Activated CD8-positive, alpha-beta memory T cell treated with anti-CD3 and anti-CD28 coated beads, Interleukin-2, amount 50 U/mL, for 24 hours (primary cell): ENCODE data around the gene UBE2S.
A peak's percentile ranks its signal among the peaks of the same experiment; 100 is the strongest.
"Not testable (repeated sequence)": the region's sequence is repeated elsewhere in the genome, so short reads cannot be mapped to it uniquely, and the experiment has no call there.

Source experiments
- DNase-seq: peaks from one replicate; pipeline ENCODE4 v3.0.0-alpha.2; 2020; ENCODE audit errors: extremely low read depth

The UBE2S gene

GRCh38 chr19:55440411-55441105 lies 33.0 kb upstream of the UBE2S start:
- DNase-seq = no peak

GRCh38 chr19:55439052-55439451 lies 31.5 kb upstream of the UBE2S start:
- no peak for DNase-seq

GRCh38 chr19:55437410-55437809 lies 29.8 kb upstream of the UBE2S start:
- no peak for DNase-seq

- DNase-seq = no peak
These were observed 29.3 kb upstream of the UBE2S start for GRCh38 chr19:55436847-55437246.

GRCh38 chr19:55435020-55435419 lies 27.4 kb upstream of the UBE2S start:
- no peak for DNase-seq

GRCh38 chr19:55434356-55434919 lies 26.9 kb upstream of the UBE2S start:
- DNase-seq = no peak

GRCh38 chr19:55433292-55433691 lies 25.7 kb upstream of the UBE2S start:
- DNase-seq = no peak

- DNase-seq = no peak
These were observed 24.8 kb upstream of the UBE2S start for GRCh38 chr19:55432241-55432959.

- no peak for DNase-seq
These were observed 23.6 kb upstream of the UBE2S start for GRCh38 chr19:55431183-55431582.

- DNase-seq = no peak
These were observed 18.5 kb upstream of the UBE2S start for GRCh38 chr19:55426042-55426441.

GRCh38 chr19:55424518-55424917 lies 16.9 kb upstream of the UBE2S start:
- no peak for DNase-seq

GRCh38 chr19:55423225-55424005 lies 15.8 kb upstream of the UBE2S start:
- no peak for DNase-seq

GRCh38 chr19:55421281-55421680 lies 13.7 kb upstream of the UBE2S start:
- not testable (repeated sequence) for DNase-seq

GRCh38 chr19:55419624-55420236 lies 12.1 kb upstream of the UBE2S start:
- no peak for DNase-seq

GRCh38 chr19:55419103-55419502 lies 11.5 kb upstream of the UBE2S start:
- DNase-seq = no peak

- no peak for DNase-seq
These were observed 10.6 kb upstream of the UBE2S start for GRCh38 chr19:55418185-55418584.

GRCh38 chr19:55410168-55410567 lies 2.6 kb upstream of the UBE2S start:
- DNase-seq = no peak

- not testable (repeated sequence) for DNase-seq
These were observed 1.6 kb upstream of the UBE2S start for GRCh38 chr19:55409179-55409578.

GRCh38 chr19:55408533-55408872 lies 915 bp upstream of the UBE2S start:
- DNase-seq = no peak

GRCh38 chr19:55407800-55408532 lies 378 bp upstream of the UBE2S start:
- peak; percentile 92 for DNase-seq

GRCh38 chr19:55406826-55407549 lies 600 bp downstream of the UBE2S start:
- no peak for DNase-seq
